ENCODE results near the gene NPAT.
"Not testable (repeated sequence)": the region's sequence is repeated elsewhere in the genome, so short reads cannot be mapped to it uniquely, and the experiment has no call there.

NPAT gene

DNA sequence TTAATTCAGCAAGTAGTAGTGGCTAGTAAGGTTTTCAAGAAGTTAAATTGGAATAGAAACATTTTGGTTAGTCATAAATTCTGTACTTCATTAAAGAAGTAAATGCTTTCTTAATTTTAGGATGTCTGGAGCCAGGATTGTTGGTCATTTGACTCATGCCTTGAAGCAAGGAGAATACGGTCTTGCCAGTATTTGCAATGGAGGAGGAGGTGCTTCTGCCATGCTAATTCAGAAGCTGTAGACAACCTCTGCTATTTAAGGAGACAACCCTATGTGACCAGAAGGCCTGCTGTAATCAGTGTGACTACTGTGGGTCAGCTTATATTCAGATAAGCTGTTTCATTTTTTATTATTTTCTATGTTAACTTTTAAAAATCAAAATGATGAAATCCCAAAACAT lies 75.3 kb downstream of the NPAT start:
- DNase-seq = no peak

DNA sequence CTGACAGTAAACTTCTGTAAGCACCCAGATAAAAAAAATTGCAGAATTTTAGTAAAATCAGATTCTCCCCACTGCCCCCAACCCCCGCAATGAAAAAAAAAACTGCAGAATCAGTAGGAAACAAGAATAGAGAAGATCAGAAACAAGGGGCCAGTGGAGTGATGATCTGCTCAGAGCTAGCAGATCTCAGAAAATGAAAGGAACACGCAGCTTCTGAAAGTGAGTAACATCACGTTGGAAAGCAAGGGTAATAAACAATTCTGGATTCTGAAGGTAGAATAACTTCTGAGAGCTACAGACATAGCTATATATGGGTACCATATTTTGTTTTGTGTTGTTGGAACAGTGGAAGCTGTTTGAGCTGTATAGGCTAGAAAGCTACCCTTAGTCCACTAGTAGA lies 77.8 kb downstream of the NPAT start:
- no peak for DNase-seq

DNA sequence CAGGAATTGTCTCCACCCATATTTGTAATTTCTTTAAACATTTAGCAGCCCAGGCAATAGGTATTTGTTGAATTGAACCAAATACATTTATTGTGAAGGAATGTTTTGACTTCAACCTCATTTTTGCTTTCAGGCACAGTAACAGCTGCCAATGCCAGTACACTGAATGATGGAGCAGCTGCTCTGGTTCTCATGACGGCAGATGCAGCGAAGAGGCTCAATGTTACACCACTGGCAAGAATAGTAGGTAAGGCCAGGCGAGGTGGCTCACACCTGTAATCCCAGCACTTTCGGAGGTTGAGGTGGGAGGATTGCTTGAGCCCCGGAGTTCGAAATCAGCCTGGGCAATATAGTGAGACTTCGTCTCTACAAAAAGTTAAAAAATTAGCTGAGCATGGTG lies 80.1 kb downstream of the NPAT start:
- no peak for DNase-seq

DNA sequence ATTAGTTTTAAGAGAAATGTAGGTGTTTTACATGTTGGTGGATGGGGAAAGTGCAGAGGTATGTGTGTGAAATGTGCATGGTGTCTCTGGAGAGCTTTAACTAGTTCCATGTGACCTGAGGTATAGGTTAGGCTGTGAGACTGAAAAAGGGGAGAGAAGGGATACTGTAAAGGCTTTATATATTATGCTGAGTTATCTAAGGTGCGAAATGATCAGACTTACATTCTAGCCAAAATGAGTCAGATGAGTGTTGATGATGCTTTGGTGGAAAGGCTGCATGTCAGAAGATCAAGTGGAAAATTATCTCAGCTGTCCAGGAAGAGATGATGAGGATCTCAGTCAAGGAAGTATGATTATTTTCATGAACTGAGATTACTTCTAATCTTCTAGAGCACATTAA lies 85.2 kb downstream of the NPAT start:
- no peak for DNase-seq

DNA sequence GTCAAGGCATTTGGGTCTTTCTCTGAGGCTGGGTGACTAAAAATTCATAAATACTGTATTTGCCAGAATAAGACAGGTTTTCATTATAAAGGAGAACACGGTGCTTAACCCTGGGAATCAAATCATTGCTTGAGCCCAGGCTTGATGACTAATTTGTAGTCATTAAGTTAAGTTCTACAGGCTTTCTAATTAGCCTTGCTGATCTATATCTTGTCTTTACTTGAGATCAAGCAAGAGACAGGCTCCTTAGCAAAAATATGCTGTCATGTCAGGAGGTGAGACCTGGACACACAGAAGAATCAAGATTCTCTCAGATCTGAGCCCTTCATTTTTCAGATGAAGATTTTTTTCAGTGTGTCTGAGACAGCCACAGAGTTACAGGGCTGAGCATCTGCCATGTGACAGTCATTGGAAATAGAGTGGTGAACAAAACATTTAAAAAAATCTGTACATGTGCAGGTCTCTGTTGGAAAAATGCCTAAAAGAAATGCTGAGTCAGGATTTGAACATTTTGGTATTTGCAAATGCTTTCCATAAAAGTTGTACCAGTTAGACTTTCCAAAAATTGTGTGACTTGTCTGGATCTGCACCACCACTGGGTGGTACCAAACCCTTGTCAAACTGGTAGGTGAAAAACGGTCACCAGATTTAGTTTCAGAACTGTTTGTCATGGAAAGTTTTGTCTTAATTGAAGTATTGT lies 86.4 kb downstream of the NPAT start:
- DNase-seq = peak in 1 of 3 experiments; percentile 28

DNA sequence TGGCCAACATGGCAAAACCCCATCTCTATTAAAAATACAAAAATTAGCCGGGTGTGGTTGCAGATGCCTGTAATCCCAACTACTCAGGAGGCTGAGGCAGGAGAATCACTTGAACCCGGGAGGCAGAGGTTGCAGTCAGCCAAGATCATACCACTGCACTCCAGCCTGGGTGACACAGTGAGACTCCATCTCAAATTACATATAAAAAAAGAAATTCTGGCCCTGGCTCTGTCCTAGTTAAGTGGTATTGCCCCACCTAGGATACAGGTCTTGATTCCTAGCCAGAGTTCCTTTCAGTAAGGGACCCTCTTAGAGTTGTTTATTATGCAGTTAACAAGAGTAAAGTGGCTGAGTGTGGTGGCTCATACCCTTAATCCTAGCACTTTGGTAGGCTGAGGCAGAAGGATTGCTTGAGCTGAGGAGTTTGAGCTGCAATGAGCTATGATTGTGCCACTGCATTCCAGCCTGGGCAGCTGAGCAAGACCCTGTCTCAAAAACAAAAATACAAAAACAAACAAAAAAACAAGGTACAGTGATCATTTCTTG lies 89.4 kb downstream of the NPAT start:
- DNase-seq = not testable (repeated sequence)

DNA sequence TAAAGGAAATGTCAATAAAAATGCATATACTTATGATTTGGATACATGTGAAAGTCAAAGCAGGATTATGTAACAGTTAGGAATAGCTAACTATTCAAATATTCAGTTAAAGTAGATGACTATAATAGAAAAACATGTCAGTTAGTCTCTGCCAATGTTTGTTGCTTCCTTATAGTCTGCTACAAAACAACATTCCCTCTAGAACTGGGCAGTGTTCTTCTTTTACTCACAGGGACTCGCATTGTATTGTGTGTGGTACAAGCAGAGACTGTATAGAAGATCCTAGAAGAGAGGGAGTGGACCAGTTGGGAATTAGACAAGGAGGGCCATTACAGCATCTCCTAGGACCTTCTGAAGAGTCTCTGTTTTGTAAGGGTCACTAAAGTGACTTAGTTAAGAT lies 90.4 kb downstream of the NPAT start:
- DNase-seq = no peak

DNA sequence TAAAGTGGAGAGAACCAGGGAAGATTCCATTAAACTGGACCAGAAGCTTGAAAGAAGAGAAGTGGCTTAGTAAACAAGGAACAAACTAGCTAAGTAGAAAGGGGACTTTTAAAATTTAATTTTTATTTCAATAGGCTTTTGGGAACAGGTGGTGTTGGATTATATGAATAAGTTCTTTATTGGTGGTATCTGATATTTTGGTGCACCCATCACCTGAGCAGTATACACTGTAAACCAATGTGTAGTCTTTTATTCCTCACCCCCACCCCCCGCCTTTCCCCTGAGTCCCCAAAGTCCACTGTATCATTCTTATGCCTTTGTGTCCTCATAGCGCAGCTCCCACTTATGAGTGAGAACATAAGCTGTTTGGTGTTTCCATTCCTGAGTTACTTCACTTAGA lies 93.7 kb downstream of the NPAT start:
- no peak for DNase-seq

DNA sequence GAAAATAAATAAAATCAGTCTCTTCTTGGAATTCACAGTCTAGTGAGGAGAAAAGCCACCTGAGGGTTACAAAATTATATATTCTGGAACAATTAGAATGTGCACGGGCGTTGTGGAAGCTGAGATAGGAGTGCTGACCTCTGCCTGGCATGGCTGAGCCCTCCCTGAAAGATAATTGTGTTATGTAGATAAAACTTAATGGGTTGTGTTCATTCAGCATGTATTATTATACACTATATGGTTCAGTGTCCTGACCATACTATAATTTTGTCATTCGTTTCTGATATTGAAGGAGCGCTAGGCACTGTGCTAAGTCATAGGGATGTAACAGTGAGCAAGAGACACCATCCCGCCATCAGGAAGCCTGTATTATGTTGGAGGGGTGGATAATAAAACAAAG lies 97.3 kb downstream of the NPAT start:
- no peak for DNase-seq

DNA sequence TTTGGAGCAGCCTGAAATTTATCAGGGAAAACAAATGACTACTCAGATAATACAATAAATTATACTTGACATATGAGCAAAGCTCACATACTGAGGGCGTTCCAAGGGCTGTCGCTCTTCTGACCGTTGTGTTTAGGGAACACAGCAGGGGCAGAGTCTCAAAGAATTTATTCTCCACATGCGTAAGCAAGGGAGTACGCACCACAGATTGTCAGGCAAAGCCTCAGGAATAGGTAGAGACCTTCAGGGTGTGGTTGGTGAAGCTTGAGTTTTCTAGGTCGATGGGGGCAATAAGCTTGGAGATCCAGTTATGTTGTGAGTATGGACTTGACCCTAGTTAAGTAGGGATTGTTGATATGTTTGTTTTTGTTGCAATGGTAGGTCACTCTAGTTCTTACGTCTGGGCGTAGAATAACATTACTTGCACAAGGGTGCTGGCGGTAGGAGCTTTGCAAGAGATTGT lies 100.2 kb downstream of the NPAT start:
- DNase-seq = peak in 2 of 3 experiments; percentile 77 to 92

DNA sequence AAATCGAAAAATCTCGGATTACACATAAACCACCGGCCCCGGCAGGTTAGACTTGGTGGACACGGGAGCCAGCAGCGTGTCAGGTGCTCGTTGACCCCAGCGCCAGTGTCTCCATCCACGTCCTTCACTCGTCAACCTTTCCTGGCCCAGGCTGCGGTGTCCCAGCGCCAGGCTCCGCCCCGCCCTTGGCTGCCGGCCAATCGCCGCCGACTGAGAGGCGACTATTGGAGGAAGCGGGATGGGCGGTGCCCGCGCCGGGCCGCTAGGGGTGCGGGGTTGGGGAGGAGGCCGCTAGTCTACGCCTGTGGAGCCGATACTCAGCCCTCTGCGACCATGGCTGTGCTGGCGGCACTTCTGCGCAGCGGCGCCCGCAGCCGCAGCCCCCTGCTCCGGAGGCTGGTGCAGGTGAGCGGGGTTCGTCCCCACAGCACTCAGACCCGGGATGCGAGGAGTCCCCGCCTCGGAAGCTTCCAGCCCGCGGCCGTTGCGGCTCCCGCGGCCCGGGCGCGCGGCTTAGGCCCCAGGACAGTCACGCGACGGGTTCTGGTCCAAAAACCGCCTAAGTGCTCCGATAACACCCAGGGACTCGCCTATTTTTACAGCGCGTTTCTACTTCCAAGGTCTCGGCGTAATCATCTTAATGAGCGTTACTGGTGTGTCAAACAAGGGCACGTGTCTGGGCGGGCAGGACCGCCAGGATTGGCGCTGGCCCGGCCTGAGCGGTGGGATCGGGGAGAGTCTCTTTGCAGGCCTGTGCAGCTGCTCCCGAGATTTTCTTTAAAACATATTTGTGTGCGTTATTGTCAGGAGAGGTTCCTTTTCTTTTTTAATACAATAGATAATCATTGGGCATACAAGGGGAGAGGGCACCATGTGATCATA lies 100.9 kb downstream of the NPAT start, which contains the start of gene ACAT1:
Gene ACAT1 (plus strand): TSS at position 294 of the 882 bp plus-strand sequence. CDS start 40 bp downstream, at position 334.
- DNase-seq = peak; percentile 88 to 97 (median 95)

DNA sequence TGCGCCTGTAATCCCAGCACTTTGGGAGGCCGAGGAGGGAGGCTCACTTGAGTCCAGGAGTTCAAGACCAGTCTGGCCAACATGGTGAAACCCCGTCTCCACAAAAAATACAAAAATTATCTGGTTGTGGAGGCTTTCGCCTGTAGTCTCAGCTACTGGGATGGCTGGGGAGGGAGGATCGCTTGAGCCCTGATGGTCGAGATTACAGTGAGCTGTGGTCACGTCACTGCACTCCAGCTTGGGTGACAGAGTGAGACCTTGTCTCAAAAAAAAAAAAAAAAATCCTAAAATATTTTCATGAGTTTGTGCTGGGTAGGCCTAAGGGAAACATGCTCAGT lies 101.5 kb downstream of the NPAT start:
- not testable (repeated sequence) for DNase-seq

DNA sequence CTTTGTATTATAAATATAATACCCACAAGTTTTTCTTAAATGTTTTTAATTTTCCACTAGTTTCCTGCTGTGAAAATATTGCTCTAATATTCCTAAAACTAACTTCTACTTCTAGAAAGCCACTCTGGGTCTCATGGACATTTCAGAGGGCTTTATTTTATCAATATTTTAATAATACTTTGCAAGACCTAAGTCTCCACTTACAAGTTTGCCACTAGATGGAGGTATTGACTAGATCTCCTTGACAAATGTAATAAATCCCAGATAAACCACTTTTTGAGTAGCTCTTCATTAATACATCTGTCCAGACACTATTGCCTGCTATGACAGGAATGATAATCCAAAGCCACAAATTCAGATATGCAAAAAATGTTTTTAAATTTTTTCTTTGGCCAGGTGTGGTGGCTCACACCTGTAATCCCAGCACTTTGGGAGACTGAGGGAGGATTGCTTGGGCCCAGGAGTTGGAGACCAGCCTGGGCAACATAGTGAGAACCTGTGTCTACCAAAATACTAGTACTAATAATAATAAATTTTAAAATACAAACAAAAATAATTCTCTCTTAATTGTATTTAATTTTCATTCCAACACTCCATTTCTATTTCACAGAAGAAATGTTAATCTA lies 104.6 kb downstream of the NPAT start:
- DNase-seq = peak in 1 of 3 experiments; percentile 71

DNA sequence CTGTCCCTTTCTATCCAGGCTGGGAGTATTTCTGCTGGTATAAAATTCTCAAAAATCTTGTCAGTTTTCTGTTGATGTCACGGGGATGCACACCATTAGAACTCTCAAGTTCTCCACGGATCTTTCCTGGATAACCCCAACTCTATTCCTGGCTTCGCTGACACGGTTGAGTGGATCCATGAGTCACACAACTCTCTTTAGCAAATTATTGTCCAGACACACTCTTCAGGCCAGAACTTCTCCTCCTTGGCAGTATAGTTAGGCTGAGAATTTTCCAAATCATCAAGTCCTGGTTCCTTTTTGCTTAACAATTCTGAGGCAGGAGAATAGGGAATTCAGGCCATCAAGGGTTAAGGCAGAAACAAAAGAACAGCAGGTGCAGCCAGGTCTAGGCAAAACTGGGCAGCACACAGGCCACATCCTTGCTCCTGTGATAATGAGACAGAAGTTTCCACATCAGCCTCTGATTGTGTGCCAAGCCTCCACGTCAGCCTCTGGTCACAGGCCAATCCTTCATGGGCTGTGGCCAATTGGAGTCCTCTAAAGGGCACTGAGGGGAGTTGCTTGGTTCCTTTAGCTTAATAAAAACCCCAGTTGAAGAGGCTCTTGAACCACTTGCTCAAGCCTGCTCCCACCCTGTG lies 106.8 kb downstream of the NPAT start:
- DNase-seq = peak; percentile 10 to 70 (median 54)

DNA sequence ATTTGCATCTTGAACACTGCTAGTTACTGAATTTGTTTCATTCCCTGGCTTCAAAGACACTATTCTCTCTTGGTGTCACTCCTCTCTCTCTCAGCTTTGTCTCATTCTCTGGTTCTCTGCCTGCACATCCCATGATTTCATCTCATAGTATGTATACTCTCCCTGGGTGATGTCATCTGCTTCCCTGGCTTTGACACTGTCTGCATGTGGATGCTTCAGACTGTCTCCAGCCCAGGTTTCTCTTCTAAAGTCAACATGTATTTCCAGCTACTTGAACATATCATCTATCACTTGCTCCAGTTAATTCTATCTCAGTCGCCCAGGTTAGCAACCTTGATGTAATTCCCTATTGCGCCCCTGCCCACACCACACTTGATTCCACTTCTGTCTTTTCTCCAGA lies 110.4 kb downstream of the NPAT start:
- DNase-seq = no peak

DNA sequence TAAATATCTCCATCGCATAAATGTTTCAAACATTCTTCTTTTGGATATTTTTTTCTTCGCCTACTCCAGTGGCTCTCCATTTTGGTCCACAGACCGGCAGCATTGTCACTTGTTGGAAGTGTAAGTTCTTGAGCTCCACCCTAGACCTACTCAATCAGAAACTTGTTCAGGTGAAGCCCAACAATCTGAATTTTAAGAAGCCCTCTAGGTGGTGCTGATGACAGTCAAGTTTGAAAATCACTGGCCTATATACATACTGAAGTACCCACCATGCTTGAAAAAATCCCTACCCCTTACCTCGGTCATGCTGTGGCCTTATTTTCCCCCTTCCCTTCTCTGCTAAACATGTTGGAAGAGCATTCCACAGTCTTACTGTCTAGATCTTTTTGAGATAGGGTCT lies 111.3 kb downstream of the NPAT start:
- no peak for DNase-seq
